HG02885 (cell line): ENCODE results near the gene PFDN4.
"Not testable (repeated sequence)": the region's sequence is repeated elsewhere in the genome, so short reads cannot be mapped to it uniquely, and the experiment has no call there.

Source experiments
- ATAC-seq: cut with Tn5 transposase; IDR thresholded peaks from one replicate; pipeline ENCODE4 v1.9.1; 2021; ENCODE audit warnings: mild to moderate bottlenecking; ENCODE audit not compliant: unreplicated experiment, poor library complexity

The PFDN4 gene

DNA sequence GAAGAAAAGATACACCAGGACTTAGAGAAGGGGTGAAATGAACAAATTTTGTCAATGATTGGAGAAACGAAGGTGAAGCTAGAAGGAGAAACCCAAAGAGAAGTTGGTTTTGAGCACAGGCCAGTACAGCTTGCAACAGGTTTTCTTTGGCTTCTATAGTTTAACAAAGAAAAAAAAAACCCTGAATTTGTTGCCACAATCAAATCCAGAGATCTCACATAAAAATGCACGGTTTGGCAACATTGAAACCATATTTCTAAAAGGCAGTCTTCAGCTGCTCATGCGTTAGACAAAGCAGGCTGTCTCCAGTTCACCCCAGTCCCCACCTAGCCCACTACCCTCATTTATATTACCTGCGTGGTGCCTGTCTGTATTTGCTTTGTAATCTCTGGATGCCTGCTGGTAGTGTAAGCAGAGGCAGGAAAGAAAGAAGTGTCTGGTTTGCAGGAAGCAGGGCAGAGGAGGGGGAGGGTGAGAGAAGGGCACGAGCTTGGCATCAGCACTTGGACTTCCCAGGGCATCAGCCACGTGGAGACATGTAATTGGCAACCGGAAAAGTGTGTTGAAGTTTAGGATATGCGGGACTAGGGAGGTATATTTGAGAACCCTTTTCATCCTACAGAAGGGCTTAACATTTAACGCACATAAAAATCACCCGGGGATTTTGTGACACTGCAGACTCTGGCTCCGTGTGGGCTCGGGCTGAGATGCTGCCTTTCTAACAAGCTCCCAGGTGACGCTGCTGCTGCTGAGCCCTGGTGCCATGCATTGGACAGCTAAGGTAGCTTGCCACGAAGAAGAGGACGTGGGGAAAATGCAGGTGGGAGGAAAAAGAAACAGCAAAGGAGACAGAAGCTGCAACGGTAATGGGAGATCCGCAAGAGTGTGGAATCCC lies 14.4 kb downstream of the PFDN4 start:
- ATAC-seq = no peak

DNA sequence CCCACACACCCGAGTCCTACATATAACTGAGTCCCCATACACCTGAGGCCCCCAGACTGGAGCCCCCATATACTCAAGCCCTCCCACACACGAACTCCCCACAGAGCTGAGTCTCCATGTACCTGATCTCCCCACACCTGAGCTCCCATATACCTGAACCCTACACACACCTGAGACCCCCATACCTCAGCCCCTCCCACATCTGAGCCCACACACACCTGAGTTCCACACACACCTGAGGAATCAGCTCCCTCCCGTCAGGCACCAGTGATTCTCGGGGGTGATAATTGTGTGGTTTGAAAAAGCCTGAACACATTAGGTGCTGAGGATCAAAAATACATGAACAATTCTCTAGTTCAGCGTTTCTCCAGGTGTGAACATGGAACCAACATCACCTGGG lies 15.4 kb downstream of the PFDN4 start:
- ATAC-seq = no peak

DNA sequence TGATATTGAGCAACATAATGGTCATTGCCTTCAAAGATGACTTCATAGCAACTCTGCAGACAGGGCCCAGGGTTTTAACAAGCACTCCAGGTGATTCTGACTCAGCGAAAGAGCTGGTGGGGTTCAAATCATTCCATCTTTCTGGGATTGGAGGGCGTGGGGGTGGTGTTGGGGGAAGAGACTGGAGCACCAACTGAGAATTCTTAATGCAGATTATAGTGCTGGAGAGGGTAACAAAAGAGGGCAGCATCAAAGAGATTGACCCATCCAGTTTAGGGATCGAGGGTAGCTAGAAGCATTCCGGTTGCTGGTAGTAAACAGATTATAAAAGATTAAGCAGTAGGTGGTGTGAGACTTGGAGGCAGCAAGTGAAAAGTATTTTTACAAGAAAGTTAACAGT lies 15.9 kb downstream of the PFDN4 start:
- no peak for ATAC-seq

DNA sequence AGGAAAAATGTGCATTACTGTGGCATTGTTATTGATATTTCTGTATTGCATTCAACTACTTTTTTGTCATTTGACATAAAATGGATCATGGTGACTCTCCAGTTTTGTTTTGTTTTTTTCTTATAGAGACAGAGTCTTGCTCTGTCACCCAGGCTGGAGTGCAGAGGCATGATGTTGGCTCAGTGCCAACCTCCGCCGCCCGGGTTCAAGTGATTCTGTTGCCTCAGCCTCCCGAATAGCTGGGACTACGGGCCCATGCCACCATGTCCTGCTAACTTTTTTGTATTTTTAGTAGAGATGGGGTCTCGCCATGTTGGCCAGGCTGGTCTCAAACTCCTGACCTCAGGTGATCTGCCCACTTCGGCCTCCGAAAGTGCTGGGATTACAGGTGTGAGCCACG lies 16.8 kb downstream of the PFDN4 start:
- ATAC-seq = not testable (repeated sequence)

DNA sequence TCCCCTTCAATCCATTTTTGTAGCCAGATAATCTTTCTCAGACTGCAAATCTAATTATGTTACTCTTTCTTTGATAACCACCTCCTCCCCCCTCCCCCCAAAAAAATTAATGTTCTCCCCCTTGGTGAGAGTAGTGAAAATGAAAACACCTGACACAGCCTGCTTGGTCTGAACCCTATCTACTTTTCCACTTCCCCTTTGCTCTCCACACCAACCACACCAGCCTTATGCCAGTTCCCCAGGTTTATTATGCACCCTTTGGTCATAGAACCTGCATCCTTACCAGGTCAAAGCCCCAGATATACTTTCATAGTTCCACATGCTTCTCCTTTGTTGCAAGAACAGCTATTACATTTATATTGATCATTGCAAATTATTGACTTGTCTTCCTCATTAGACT lies 19.4 kb downstream of the PFDN4 start:
- ATAC-seq = peak; percentile 74

DNA sequence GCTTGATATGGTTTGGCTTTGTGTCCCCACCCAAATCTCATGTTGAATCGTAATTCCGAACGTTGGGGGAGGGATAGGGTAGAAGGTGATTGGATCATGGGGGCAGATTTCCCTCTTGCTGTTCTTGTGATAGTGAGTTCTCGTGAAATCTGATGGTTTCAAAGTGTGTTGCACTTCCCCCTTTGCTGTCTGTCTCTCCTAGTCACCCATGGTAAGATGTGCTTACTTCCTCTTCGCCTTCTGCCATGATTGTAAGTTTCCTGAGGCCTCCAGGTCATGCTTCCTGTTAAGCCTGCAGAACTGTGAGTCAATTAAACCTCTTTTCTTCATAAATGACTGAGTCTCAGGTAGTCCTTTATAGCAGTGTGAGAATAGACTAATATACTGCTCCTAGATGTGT lies 19.9 kb downstream of the PFDN4 start:
- no peak for ATAC-seq

DNA sequence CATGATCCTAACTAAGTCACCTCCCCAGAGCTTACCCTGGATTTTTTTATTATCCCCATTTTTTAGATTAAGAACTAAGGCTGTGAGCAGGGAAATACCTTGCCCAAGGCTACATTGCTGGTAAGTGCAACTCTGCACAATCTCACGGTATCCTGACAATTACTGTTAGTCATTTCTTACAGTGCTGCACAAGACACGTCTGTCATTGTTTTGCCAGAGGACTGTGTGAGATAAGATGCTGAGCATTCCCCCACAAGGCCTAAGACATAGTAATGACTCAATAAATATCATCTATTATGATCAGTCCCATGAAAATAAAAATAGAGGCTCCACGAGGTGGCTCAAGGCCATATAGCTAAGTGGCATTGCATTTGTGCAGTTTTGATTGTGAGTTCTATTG lies 21.0 kb downstream of the PFDN4 start:
- ATAC-seq = no peak

DNA sequence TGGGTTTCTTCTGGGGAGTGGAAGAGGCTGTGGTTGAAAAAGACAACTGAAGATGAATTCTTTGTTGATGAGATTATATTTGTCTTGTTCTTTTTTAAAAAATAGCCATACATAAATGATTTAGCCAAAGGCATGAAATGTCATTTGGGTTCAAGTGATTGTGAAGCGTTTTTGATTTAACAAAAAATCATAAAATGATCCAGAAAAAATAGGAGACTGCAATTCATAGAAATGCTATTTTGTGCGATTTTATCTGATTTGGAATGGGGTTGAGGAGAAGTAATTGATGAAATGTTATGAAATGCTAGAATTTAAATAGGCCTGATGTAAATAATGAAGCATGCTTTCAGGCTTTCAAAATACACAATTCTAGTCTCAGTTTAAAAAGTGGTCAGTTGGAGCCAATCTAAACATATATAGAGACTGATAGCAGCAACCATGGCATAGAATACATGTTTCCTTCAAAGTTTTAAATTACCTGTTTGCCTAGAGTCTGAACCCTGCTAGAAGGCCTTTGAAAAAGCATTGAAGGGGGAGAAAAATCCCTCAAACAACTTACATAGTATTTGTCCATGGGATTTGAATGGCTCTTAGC lies 21.8 kb downstream of the PFDN4 start:
- no peak for ATAC-seq

DNA sequence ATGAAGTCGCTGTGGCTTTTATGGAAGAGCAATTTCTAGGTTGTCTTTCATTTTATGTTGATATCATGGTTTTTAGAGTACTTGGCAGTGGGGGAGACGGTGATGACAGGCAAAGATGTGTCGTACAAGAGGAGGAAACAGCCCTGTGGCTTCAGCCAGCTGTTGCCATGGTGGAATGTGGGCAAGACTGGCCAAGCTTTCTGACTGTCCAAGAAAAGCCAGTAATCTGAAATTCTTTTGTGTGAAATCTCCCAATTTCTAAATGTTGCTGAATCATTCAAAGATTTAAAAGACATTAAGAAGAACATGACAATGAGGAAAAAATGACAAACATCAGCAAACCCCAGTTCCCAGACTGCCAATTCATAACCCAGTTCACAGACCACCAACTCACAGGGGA lies 23.1 kb downstream of the PFDN4 start:
- ATAC-seq = no peak

DNA sequence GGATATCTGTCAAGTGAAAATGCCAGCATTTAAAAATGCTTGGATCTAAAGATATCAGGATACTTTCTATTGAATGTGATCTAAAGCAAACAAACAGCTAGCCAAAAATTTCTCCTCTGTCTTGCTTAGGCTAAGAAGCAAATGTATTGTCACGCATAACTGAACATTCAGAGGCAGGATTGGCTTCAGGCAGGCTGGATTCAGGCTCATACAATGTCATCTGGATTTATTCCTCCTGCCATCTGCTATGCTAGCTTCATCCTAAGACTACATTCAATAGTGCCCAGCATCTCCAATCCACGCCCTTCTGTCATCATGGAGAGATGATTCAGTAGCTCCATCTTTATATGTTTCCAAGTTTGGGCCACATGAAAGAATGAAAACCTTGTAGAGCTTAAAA lies 27.1 kb downstream of the PFDN4 start:
- no peak for ATAC-seq

DNA sequence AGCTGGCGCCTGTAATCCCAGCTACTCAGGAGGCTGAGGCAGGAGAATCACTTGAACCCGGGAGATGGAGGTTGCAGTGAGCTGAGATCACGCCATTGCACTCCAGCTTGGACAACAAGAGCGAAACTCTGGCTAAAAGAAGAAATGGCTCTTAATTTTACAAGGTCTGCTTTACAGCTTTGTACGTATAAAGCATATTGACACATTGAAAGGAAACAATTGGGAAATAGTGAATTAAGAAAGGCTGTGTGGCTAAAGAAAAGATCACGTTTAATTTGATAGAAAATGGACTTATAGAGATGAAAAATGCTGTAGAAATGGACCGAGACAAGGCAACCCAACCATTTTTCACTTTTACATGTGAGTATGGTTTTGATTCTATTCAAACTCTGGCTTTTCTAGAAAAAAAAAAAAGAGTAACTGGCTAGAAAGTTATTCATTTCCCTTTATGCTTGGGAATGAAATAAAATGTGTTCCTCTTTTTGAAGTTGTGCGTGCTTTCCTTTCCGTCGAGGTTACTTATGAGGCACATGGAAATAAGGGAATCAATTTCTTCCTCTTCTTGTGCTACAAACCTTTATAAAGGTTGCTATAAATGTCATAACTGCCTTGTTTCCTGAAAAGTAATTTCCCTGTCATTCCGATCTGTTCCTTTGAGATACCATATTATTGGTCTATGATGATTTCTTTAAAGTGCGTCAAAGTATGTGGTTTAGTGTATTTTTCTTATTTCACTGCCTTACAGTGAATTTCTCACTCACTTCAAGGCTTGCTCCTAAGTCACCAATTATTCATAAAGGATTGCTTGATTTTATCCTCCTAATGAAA lies 29.4 kb downstream of the PFDN4 start:
- ATAC-seq = no peak

DNA sequence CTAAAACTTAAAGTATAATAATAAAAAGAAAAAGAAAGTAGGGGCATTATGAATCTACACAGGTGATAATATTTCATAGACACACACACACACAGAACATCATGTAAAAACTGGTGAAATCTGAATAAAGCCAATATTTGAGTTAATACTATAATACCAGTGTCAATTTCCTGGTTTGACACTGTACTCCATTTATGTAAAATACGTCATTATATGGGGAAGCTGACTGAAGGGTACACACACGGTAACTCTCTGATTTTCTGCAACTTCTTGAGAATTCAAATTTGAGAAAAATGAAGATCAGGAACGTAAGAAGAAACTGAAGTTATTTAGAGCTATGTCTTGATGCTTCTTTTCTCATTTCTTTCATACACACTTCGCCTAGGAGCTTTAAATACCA lies 36.2 kb downstream of the PFDN4 start:
- no peak for ATAC-seq

DNA sequence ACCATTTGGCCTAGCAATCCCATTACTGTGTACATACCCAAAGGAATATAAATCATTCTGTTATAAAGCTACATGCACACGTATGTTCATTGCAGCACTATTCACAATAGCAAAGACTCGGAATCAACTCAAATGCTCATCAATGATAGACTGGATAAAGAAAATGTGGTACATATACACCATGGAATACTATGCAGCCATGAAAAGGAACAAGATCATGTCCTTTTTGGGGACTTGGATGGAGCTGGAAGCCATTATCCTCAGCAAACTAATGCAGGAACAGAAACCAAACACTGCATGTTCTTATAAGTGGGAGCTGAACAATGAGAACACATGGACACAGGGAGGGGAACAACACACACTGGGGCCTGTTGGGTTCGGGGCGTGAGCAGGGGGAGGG lies 40.8 kb downstream of the PFDN4 start:
- not testable (repeated sequence) for ATAC-seq

DNA sequence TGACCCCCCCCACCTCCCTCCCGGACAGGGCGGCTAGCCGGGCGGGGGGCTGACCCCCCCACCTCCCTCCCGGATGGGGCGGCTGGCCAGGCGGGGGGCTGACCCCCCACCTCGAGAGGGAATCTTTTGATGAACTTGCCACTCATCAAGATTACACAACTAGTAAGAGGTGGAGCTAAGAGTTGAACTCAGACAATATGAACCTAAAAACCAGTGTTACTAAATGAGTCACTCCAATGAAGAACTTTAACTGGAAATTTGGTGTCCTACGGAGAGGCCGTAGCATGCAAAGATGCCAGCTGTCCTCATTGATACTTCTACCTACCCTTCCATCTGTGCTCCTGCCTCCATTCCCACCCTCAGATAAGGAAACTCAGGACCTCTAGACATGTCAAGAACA lies 42.8 kb downstream of the PFDN4 start:
- ATAC-seq = no peak

DNA sequence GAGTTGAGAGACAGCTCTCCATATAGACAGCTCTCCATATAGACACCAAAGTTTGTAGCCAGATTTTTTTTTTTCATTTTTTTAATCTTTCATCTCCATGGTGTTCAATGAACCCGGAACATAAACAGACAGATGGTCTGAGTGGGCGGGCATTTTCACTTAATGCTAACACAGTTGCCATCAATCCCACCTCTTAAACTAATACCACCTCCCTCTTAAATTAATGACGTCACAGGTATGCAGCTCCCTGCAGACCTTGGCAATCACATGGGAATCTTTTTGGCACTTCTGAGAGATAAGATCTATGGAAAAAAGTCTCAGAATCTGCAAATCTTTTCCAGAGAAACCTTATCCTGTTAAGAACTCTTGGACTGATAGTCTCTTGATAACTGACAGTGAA lies 43.2 kb downstream of the PFDN4 start:
- ATAC-seq = no peak

DNA sequence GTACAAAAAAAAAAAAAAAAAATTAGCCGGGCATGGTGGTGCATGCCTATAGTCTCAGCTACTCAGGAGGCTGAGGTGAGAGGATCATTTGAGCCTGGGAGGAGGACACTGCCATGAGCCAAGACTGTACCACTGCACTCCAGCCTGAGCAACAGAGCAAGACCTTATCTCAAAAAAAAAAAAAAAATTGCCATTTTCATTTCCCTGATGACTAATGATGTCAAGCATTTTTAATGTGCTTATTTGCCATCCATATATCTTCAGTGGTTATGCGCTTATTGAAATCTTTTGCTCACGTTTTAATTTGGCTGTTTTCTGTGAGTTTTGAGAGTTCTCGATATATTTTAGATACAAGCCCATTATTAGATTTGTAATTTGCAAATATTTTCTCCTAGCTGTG lies 46.7 kb downstream of the PFDN4 start:
- no peak for ATAC-seq

DNA sequence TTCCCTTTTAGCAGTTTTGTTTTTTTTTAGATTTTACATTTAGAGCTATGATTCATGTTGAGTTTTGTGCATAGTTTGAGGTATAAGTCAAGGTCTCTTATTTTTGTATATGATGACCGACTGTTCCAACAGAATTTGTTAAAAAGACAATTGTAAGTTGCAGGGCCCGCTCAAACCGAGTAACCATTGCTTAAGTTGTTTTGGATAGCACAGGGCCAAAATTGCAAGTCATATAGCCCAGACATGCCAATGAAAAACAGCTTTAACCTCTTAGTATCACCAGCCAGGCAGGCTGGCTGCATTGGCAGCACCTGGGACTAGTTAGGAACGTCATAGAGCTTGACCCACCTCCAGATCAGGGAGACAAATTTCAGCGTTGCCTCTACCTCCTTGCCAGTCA lies 47.3 kb downstream of the PFDN4 start:
- ATAC-seq = no peak

DNA sequence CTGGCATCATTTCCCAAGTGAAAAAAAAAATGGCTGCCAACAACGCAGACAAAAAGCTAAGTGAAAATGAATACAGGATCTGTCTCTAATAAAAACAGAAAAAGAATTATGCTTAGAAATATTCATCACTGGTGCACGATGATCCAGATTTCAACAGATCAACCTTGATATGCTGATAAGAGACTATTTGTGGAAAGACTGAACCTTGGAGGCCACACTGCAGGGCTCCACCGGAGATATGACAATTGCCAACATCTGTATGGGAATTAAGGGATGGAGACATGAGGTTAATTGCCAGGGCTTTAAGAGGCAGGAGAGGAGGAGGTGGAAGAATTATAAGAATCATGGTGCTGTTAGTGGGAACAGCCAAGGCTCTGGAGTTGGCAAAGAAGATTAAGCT lies 48.3 kb downstream of the PFDN4 start:
- no peak for ATAC-seq

DNA sequence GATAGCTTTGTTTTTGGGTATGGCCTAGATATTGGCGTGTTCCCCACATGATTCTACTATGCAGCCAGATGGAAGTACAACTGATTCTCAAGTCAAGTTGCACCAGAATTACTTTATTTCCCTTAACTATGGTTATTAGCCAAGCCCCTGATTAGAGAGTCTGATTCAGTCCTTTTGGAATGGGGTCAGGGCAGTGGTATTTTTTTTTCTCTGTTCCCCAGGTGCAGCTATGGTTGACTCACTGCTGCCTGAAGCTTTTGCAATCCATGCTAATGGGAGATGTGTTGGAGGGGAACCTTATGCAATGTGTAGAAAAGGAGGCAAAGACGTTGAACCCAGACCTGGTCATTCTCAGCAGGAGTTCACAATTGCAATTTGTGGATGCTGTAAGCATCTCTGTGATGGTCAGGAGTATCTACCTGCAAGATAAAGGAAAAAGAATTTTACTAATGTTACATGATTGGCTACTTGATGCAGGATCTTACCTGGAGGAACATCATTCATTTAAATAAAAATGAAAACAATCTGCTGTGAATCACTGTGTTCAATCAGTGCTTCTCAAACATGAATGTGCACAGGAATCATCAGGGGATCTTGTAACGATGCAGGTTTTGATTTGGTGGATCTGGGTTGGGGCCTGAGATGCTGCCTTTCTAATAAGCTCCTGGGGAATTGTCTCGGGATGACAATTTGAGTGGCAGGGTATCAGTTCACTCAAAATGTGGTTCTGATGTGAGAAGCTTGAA lies 49.4 kb downstream of the PFDN4 start:
- no peak for ATAC-seq

DNA sequence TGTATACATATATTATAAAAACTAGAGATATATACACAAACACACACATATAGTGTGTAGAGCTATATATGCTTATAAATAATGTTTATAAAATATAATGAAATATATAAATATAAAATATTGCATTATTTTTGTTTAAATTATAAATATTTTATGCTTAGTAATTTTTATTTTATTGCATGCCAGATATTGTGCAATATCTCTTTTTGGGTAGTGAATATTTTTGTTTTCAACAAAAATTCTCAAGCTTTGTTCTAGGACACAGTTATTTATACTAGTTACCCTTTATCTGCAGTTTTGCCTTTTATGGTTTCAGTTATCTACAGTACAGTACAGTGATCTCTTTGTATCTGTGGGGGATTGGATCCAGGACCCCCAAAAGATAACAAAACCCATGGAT lies 52.2 kb downstream of the PFDN4 start:
- ATAC-seq = no peak

DNA sequence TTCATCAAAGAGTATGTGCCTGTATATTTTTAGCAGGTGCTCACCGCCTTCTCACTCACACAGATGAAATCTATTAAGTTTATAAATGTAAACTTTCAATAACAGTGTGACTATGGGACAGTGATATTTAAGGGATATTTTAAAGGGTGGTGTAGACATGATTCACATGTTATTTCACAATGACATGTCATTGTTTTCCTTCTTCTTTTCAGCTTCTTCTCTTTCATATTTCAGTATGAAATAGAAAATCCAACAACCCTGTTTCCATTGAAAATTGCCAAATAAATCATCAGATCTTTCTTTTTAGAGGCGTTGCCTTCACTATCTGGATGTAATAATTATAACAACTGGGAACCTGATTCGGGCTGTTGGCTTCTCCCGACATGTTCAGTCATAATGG lies 54.8 kb downstream of the PFDN4 start:
- ATAC-seq = no peak
